OCI-LY3 (cell line): ENCODE data around the gene RGCC.

Experiments
- H2AFZ ChIP-seq: fragments of 200-600, 300-600 bp; shearing (Covaris generic); 2 replicates; pipeline ENCODE4 v1.6.0; 2014; ENCODE audit warnings: antibody characterized with exemption, low read depth, low read length
- H3K27ac ChIP-seq: fragments of 200-600, 300-600 bp; sonication (generic); 2 replicates; pipeline ENCODE4 v1.5.1; 2014; ENCODE audit warnings: mild to moderate bottlenecking, low read length, moderate library complexity, mixed read lengths
- H3K27me3 ChIP-seq: fragments of 200-600, 300-600 bp; sonication (generic); 2 replicates; pipeline ENCODE4 v1.6.1; 2014; ENCODE audit warnings: low read depth, low read length, mixed read lengths
- H3K36me3 ChIP-seq: fragments of 200-600, 300-600 bp; sonication (generic); replicated peaks from 2 replicates; pipeline ENCODE3; 2014; ENCODE audit warnings: low read depth, low read length, mixed read lengths
- H3K4me1 ChIP-seq: fragments of 300-600, 200-600 bp; sonication (generic); 2 replicates; pipeline ENCODE4 v1.6.1; 2014; ENCODE audit warnings: low read length, mixed read lengths
- H3K4me2 ChIP-seq: fragments of 200-600, 300-600 bp; sonication (generic); 2 replicates; pipeline ENCODE4 v1.6.1; 2014; ENCODE audit warnings: low read length, mixed read lengths
- H3K4me3 ChIP-seq: fragments of 300-600, 200-600 bp; sonication (generic); 2 replicates; pipeline ENCODE4 v1.5.1; 2014; ENCODE audit warnings: antibody characterized with exemption, mild to moderate bottlenecking, low read length, moderate library complexity
- H3K79me2 ChIP-seq: fragments of 300-600, 200-600 bp; shearing (Covaris generic); 2 replicates; pipeline ENCODE4 v1.6.1; 2014; ENCODE audit warnings: mild to moderate bottlenecking, low read length, mixed read lengths
- H3K9ac ChIP-seq: fragments of 300-600, 200-600 bp; shearing (Covaris generic); 2 replicates; pipeline ENCODE4 v1.6.0; 2014; ENCODE audit warnings: mild to moderate bottlenecking, low read length, moderate library complexity
- H3K9me3 ChIP-seq: fragments of 200-600, 300-600 bp; shearing (Covaris generic); 2 replicates; pipeline ENCODE4 v1.6.1; 2014; ENCODE audit warnings: low read length, mixed read lengths; ENCODE audit not compliant: insufficient read depth
- H4K20me1 ChIP-seq: fragments of 200-600, 300-600 bp; sonication (generic); 2 replicates; pipeline ENCODE4 v1.6.1; 2016; ENCODE audit warnings: low read length, mixed read lengths; ENCODE audit not compliant: insufficient read depth
- EZH2phosphoT487 ChIP-seq: fragments of 200-600 bp; shearing (Covaris generic); IDR thresholded peaks from 2 replicates; pipeline ENCODE4 v1.6.1; 2018; ENCODE audit warnings: antibody characterized with exemption, mixed run types, low read depth
- TF ChIP-seq, protein P1 (sequence below): fragments of 200-600, 300-600 bp; sonication (generic); IDR thresholded peaks from 2 replicates; pipeline ENCODE4 v1.5.1; 2014; ENCODE audit warnings: antibody characterized with exemption, low read length, low read depth

Gene RGCC

DNA sequence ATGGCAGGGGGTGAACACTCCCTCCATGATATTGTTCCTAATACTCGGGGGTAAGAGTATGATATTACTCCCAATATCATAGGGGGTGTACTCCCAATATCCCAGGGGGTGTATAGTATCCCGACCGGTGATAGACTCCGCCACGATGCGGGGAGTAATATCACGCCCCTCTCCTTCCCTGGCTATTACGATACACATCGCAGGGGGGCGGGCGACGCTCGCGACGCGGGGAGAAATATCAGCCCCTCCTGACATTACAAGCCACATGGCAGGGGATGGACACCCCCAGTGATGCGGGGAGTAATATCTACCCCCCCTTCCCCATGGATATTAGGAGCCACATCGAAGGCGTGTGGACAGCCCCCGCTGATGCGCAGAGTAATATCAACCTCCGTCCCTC lies 3.2 kb upstream of the RGCC start:
- no peaks in the 10 kb centered on the region for H3K27me3 ChIP-seq

DNA sequence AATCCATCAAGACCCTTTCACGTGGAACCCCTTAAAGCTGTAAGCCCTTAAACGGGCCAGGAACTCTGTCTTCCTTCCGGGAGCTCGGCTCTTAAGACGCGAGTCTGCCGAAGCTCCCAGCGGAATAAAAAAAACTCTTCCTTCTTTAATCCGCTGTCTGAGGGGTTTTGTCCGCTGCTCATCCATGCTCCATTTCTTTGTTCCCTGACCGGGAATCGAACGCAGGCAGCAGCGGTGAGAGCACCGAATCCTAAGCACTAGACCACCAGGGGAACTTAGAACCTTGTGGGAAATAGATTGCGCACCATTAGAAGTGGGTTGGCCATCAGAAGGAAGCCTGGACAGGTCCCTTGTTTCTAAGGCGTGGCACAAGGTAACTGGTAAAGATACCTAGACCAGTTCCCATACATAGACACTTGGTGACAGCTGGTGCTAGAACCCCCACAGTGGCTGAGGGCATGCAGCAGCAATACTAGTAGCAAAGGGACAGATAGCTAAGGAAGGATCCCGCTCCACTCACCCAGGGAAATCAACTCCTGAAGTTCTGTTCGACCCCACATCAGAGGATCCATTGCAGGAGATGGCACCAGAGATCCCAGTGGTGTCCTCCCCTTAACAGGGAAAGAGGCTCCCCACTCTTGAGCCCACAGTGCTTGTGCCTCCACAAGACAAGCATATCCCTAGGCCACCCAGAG lies 1.5 kb upstream of the RGCC start:
- no peak overlapping the region for H3K4me2 ChIP-seq
- H3K4me3 ChIP-seq = no peak overlapping the region
- no peaks in the 10 kb centered on the region for H3K9me3 ChIP-seq
- TF ChIP-seq, protein P1, sequence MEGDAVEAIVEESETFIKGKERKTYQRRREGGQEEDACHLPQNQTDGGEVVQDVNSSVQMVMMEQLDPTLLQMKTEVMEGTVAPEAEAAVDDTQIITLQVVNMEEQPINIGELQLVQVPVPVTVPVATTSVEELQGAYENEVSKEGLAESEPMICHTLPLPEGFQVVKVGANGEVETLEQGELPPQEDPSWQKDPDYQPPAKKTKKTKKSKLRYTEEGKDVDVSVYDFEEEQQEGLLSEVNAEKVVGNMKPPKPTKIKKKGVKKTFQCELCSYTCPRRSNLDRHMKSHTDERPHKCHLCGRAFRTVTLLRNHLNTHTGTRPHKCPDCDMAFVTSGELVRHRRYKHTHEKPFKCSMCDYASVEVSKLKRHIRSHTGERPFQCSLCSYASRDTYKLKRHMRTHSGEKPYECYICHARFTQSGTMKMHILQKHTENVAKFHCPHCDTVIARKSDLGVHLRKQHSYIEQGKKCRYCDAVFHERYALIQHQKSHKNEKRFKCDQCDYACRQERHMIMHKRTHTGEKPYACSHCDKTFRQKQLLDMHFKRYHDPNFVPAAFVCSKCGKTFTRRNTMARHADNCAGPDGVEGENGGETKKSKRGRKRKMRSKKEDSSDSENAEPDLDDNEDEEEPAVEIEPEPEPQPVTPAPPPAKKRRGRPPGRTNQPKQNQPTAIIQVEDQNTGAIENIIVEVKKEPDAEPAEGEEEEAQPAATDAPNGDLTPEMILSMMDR = no peak
- no peak for TF ChIP-seq EZH2phosphoT487
- no peaks in the 10 kb centered on the region for H3K79me2 ChIP-seq
- no peaks in the 10 kb centered on the region for H3K4me1 ChIP-seq
- no peak overlapping the region for H3K27ac ChIP-seq
- no peaks in the 10 kb centered on the region for H4K20me1 ChIP-seq
- H3K36me3 ChIP-seq = no peaks in the 10 kb centered on the region
- no peak overlapping the region for H3K9ac ChIP-seq
- H2AFZ ChIP-seq = no peak overlapping the region
- no peaks in the 10 kb centered on the region for H3K27me3 ChIP-seq

More for the DNA sequence above, 3.2 kb upstream of the RGCC start:
- TF ChIP-seq, protein P1 = no peak
- no peak for TF ChIP-seq EZH2phosphoT487
- H3K4me1 ChIP-seq = no peaks in the 10 kb centered on the region
- no peak overlapping the region for H3K27ac ChIP-seq
- no peaks in the 10 kb centered on the region for H3K79me2 ChIP-seq
- H3K4me2 ChIP-seq = no peak overlapping the region
- H3K9ac ChIP-seq = no peak overlapping the region
- no peaks in the 10 kb centered on the region for H4K20me1 ChIP-seq
- H3K4me3 ChIP-seq = no peak overlapping the region
- no peaks in the 10 kb centered on the region for H3K9me3 ChIP-seq
- no peaks in the 10 kb centered on the region for H3K36me3 ChIP-seq
- no peak overlapping the region for H2AFZ ChIP-seq

DNA sequence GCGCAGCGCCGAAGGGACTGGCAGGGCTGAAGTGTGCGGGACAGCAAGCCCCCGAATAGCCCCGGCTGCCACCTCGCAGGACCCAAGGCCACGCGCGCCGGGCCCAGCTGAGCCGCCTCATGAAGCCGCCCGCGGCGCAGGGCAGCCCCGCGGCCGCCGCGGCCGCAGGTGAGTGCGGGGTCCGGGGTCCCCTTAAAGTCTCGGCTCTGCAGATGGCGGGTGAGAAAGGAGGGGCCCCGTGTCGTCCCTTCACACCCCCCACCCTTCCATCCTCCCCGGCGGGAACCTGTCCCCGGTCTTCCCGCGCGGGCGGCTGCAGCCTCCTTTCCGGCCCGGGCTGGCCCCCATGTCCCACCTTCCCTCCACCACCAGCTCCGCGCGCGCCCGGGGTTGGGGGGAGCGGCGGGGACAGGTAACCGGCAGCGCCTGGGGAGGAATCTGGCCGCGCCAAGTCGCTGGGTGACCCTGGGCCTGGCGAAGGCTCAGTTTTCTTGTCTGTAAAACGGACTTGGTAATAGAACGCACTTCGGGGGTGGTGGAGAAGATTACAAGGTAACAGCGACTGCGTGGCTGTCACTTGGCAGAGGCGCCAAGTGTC lies 338 bp downstream of the RGCC start:
- peak overlapping the region; percentile 71 for H3K4me3 ChIP-seq
- no peak for TF ChIP-seq EZH2phosphoT487
- TF ChIP-seq, protein P1 = no peak
- H3K9ac ChIP-seq = no peak overlapping the region
- peak overlapping the region; percentile 70 for H3K4me2 ChIP-seq
- no peaks in the 10 kb centered on the region for H3K27me3 ChIP-seq
- H3K4me1 ChIP-seq = no peaks in the 10 kb centered on the region
- no peaks in the 10 kb centered on the region for H3K36me3 ChIP-seq
- no peak overlapping the region for H3K27ac ChIP-seq
- no peaks in the 10 kb centered on the region for H3K79me2 ChIP-seq
- H4K20me1 ChIP-seq = no peaks in the 10 kb centered on the region
- no peak overlapping the region for H2AFZ ChIP-seq
- no peaks in the 10 kb centered on the region for H3K9me3 ChIP-seq

DNA sequence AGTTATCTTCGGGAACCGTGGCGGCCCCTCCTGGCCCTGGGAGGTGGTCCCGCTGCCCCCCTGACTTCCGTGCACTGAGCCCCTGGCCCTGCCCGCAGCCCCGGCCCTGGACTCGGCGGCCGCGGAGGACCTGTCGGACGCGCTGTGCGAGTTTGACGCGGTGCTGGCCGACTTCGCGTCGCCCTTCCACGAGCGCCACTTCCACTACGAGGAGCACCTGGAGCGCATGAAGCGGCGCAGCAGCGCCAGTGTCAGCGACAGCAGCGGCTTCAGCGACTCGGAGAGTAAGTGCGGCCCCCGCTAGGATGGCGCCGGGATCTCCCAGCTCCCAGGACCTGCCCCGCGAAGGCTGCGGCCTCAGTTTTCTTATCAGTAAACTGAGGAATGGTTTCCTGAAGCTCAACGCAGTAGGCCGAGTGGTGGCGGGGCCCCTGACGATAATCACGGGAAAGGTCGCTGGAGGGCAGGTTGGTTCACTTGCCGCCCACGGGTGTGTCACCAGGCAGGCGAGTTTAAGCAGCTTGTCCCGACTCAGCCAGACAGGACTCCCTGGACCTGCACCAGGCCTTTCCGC lies 924 bp downstream of the RGCC start:
- Histone ChIP-seq H3K27me3 (no peaks in the 10 kb centered on the region), H3K9me3 (no peaks in the 10 kb centered on the region), H3K4me3 (peak overlapping the region; percentile 71), H2AFZ (no peak overlapping the region), H3K4me2 (peak overlapping the region; percentile 70), H3K9ac (no peak overlapping the region), H4K20me1 (no peaks in the 10 kb centered on the region), H3K36me3 (no peaks in the 10 kb centered on the region), H3K27ac (no peak overlapping the region), H3K79me2 (no peaks in the 10 kb centered on the region), H3K4me1 (no peaks in the 10 kb centered on the region)
- TF ChIP-seq EZH2phosphoT487 = no peak
- TF ChIP-seq, protein P1 = no peak
